Measurements from ENCODE around the gene PEBP1. TPM values are rescaled to one million over a fixed set of nuclear protein-coding genes. Genes with fewer than 3 reads are reported as not detected.
A peak's percentile ranks its signal among the peaks of the same experiment; 100 is the strongest.
"Not testable (repeated sequence)": the region's sequence is repeated elsewhere in the genome, so short reads cannot be mapped to it uniquely, and the experiment has no call there.

The PEBP1 gene
- total RNA-seq, 1 donor from 2014 or later = 500 TPM

- peak; percentile 76 for DNase-seq
- intact Hi-C loops (cut with micrococcal nuclease) = no loop called here
- peak; percentile 91 for ATAC-seq
Observed at GRCh38 chr12:118126119-118126757, 9.7 kb upstream of the PEBP1 start.

GRCh38 chr12:118127867-118128266 is 8.1 kb upstream of the PEBP1 start:
- ATAC-seq (no peak), DNase-seq (no peak)
- intact Hi-C loops (cut with micrococcal nuclease) = no loop called here

- intact Hi-C loops (cut with micrococcal nuclease); ATAC-seq: not testable (repeated sequence)
Observed at GRCh38 chr12:118129436-118129835, 6.5 kb upstream of the PEBP1 start.

GRCh38 chr12:118136559-118137003 is 657 bp downstream of the PEBP1 start:
- intact Hi-C loops (cut with micrococcal nuclease) = no loop called here
- ATAC-seq (peak; percentile 59), DNase-seq (peak; percentile 67)

More at GRCh38 chr12:118129436-118129835, 6.5 kb upstream of the PEBP1 start:
- not testable (repeated sequence) for DNase-seq

- DNase-seq (no peak), ATAC-seq (no peak)
- intact Hi-C loops (cut with micrococcal nuclease) = no loop called here
Observed at GRCh38 chr12:118137148-118137678, 1.3 kb downstream of the PEBP1 start.

- DNase-seq (no peak), ATAC-seq (no peak)
- intact Hi-C loops (cut with micrococcal nuclease) = no loop called here
Observed at GRCh38 chr12:118140825-118141224, 4.9 kb downstream of the PEBP1 start.

GRCh38 chr12:118144499-118144898 is 8.6 kb downstream of the PEBP1 start:
- DNase-seq = no peak
- intact Hi-C loops (cut with micrococcal nuclease) = no loop called here
- no peak for ATAC-seq

GRCh38 chr12:118145113-118145797 is 9.3 kb downstream of the PEBP1 start:
- intact Hi-C loops (cut with micrococcal nuclease) = no loop called here
- no peak for DNase-seq
- ATAC-seq = no peak

GRCh38 chr12:118145798-118146156 is 9.9 kb downstream of the PEBP1 start:
- DNase-seq (no peak), ATAC-seq (no peak)
- intact Hi-C loops (cut with micrococcal nuclease) = no loop called here

GRCh38 chr12:118148287-118148686 is 12.4 kb downstream of the PEBP1 start:
- intact Hi-C loops (cut with micrococcal nuclease) = no loop called here
- DNase-seq = no peak
- peak; percentile 71 for ATAC-seq

GRCh38 chr12:118150625-118151024 is 14.7 kb downstream of the PEBP1 start:
- ATAC-seq (peak; percentile 74), DNase-seq (peak; percentile 45)
- intact Hi-C loops (cut with micrococcal nuclease) = no loop called here

GRCh38 chr12:118151755-118152154 is 15.8 kb downstream of the PEBP1 start:
- DNase-seq (no peak), ATAC-seq (no peak)
- intact Hi-C loops (cut with micrococcal nuclease) = no loop called here

- intact Hi-C loops (cut with micrococcal nuclease) = no loop called here
- DNase-seq (no peak), ATAC-seq (no peak)
Observed at GRCh38 chr12:118160536-118160935, 24.6 kb downstream of the PEBP1 start.

- DNase-seq = no peak
- intact Hi-C loops (cut with micrococcal nuclease) = no loop called here
- no peak for ATAC-seq
Observed at GRCh38 chr12:118164798-118165486, 29.0 kb downstream of the PEBP1 start.

- intact Hi-C loops (cut with micrococcal nuclease) = no loop called here
- no peak for DNase-seq
- ATAC-seq = no peak
Observed at GRCh38 chr12:118166946-118167345, 31.0 kb downstream of the PEBP1 start.

- DNase-seq (no peak), ATAC-seq (peak; percentile 31)
- intact Hi-C loops (cut with micrococcal nuclease) = no loop called here
Observed at GRCh38 chr12:118175823-118176447, 40.0 kb downstream of the PEBP1 start.

- ATAC-seq = no peak
- intact Hi-C loops (cut with micrococcal nuclease) = loop anchor here (5.0 kb wide), 1 partner anchor 194 kb away; the partner anchor contains the start of gene SUDS3
- no peak for DNase-seq
Observed at GRCh38 chr12:118183155-118183554, 47.2 kb downstream of the PEBP1 start.

GRCh38 chr12:118183711-118184110 is 47.8 kb downstream of the PEBP1 start:
- intact Hi-C loops (cut with micrococcal nuclease) = loop anchor here (5.0 kb wide), 1 partner anchor 194 kb away; the partner anchor contains the start of gene SUDS3
- DNase-seq (no peak), ATAC-seq (no peak)

GRCh38 chr12:118185602-118186397 is 49.9 kb downstream of the PEBP1 start:
- intact Hi-C loops (cut with micrococcal nuclease) = no loop called here
- DNase-seq (no peak), ATAC-seq (no peak)

Measured in left ventricle myocardium superior (tissue), 1 donor.